Measurements from ENCODE around the gene GRIN2A.

The GRIN2A gene

DNA sequence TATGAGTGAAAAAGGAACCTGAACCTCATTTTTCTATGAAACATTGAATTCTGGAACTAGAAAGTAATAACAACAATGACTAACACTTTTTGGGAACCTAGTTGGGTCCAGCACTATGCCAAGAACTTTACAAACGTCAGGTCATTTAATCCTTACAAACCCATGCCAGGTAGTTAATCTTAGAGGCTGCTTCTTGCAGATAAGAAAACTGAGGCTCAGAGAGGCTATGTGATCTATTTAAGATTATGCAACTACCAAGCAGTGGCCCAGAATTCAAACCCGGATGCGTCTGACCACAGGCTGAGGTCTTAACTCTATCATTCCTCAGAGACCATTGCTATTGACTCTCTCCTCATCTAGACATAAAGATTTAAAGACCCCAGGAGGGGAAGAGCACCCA is 358.7 kb downstream of the GRIN2A start:
- Histone ChIP-seq H3K9me3 (ENCODE audit: control extremely low read depth in 1 of 5, control insufficient read depth in 4 of 5, insufficient read depth in 2 of 5, low read depth in 1 of 5, low read length in 4 of 5) (no peaks in the 10 kb centered on the region), H3K36me3 (ENCODE audit: control insufficient read depth in 4 of 4, insufficient read depth in 4 of 4, low read length in 3 of 4) (no peaks in the 10 kb centered on the region), H3K4me3 (ENCODE audit: control insufficient read depth in 1 of 7, extremely low read depth in 1 of 7, insufficient read depth in 4 of 7, low read depth in 2 of 7, low read length in 6 of 7) (no peak overlapping the region), H3K27me3 (replicated peaks in 2 of 5; ENCODE audit: control insufficient read depth in 4 of 5, insufficient read depth in 5 of 5, low read length in 4 of 5) (peaks cover 0 to 3% (median 0%) of the 10 kb centered on the region in 5 experiments), H3K4me1 (ENCODE audit: control extremely low read depth in 1 of 4, control insufficient read depth in 4 of 4, insufficient read depth in 4 of 4, low read length in 3 of 4) (no peaks in the 10 kb centered on the region), H3K27ac (ENCODE audit: insufficient read depth in 1 of 2, low read depth in 1 of 2, low read length in 2 of 2, poor library complexity in 1 of 2, severe bottlenecking in 2 of 2) (no peak overlapping the region)
- WGBS (ENCODE audit: insufficient coverage) = 80% methylated on average over 1 of the region's 3 CpGs
- ChIA-PET POLR2A (no interaction called here), CTCF (no interaction called here)
- no peak for DNase-seq

DNA sequence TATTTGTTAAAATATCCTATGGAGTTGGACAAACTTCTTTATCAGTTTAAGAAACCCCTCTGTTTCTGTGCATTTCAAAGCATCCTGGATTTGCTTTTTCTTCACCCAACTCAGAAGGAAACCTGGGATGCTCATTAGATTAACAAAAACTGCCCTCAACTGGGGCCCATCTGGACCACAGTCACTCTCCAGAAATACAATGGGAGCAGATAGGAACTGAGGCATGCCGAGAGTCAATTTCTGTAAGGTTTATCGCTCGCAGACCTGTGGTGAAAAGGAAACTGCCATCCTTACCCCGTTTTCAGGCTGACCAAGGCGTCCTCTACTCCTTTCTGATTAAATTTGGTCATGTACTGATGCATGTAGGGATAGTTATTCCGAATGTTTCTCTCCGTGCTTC is 360.3 kb downstream of the GRIN2A start:
- POLR2A ChIA-PET = no interaction called here
- CTCF ChIA-PET = no interaction called here

DNA sequence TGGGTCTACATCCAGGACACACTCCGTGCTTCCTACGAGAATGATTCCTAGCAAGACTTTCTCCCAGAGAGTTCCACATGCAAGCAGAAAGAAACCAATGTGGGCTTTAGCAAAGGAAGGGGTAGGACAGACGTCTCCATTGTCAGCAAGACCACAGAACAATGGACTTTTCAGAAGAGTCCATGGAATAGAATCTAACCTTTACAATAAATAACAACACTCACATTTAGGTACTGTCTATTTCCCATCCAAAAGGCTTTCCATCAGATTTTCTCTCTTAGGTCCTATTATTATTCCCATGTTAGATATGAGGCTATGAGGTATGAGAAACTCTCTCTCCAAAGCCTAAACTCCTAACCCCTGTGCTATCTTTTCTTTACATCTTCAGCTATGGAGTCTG is 360.9 kb downstream of the GRIN2A start:
- Histone ChIP-seq H3K4me1 (ENCODE audit: control extremely low read depth in 1 of 4, control insufficient read depth in 4 of 4, insufficient read depth in 4 of 4, low read length in 3 of 4) (no peaks in the 10 kb centered on the region), H3K4me3 (ENCODE audit: control insufficient read depth in 1 of 7, extremely low read depth in 1 of 7, insufficient read depth in 4 of 7, low read depth in 2 of 7, low read length in 6 of 7) (no peak overlapping the region), H3K9me3 (ENCODE audit: control extremely low read depth in 1 of 5, control insufficient read depth in 4 of 5, insufficient read depth in 2 of 5, low read depth in 1 of 5, low read length in 4 of 5) (no peaks in the 10 kb centered on the region), H3K27ac (ENCODE audit: insufficient read depth in 1 of 2, low read depth in 1 of 2, low read length in 2 of 2, poor library complexity in 1 of 2, severe bottlenecking in 2 of 2) (no peak overlapping the region), H3K27me3 (replicated peaks in 2 of 5; ENCODE audit: control insufficient read depth in 4 of 5, insufficient read depth in 5 of 5, low read length in 4 of 5) (peaks cover 0 to 1% (median 0%) of the 10 kb centered on the region in 5 experiments), H3K36me3 (ENCODE audit: control insufficient read depth in 4 of 4, insufficient read depth in 4 of 4, low read length in 3 of 4) (no peaks in the 10 kb centered on the region)
- ChIA-PET CTCF (no interaction called here), POLR2A (no interaction called here)
- DNase-seq = no peak
- WGBS (ENCODE audit: insufficient coverage) = no CpG with 5 or more reads among the region's 3 CpGs

More for the DNA sequence above, 360.3 kb downstream of the GRIN2A start:
- Histone ChIP-seq H3K4me3 (ENCODE audit: control insufficient read depth in 1 of 7, extremely low read depth in 1 of 7, insufficient read depth in 4 of 7, low read depth in 2 of 7, low read length in 6 of 7) (no peak overlapping the region), H3K9me3 (ENCODE audit: control extremely low read depth in 1 of 5, control insufficient read depth in 4 of 5, insufficient read depth in 2 of 5, low read depth in 1 of 5, low read length in 4 of 5) (no peaks in the 10 kb centered on the region), H3K4me1 (ENCODE audit: control extremely low read depth in 1 of 4, control insufficient read depth in 4 of 4, insufficient read depth in 4 of 4, low read length in 3 of 4) (no peaks in the 10 kb centered on the region), H3K36me3 (ENCODE audit: control insufficient read depth in 4 of 4, insufficient read depth in 4 of 4, low read length in 3 of 4) (no peaks in the 10 kb centered on the region), H3K27ac (ENCODE audit: insufficient read depth in 1 of 2, low read depth in 1 of 2, low read length in 2 of 2, poor library complexity in 1 of 2, severe bottlenecking in 2 of 2) (no peak overlapping the region), H3K27me3 (replicated peaks in 2 of 5; ENCODE audit: control insufficient read depth in 4 of 5, insufficient read depth in 5 of 5, low read length in 4 of 5) (peaks cover 0 to 1% (median 0%) of the 10 kb centered on the region in 5 experiments)
- 52% methylated on average over 5 of the region's 7 CpGs for WGBS (ENCODE audit: insufficient coverage)
- no peak for DNase-seq

DNA sequence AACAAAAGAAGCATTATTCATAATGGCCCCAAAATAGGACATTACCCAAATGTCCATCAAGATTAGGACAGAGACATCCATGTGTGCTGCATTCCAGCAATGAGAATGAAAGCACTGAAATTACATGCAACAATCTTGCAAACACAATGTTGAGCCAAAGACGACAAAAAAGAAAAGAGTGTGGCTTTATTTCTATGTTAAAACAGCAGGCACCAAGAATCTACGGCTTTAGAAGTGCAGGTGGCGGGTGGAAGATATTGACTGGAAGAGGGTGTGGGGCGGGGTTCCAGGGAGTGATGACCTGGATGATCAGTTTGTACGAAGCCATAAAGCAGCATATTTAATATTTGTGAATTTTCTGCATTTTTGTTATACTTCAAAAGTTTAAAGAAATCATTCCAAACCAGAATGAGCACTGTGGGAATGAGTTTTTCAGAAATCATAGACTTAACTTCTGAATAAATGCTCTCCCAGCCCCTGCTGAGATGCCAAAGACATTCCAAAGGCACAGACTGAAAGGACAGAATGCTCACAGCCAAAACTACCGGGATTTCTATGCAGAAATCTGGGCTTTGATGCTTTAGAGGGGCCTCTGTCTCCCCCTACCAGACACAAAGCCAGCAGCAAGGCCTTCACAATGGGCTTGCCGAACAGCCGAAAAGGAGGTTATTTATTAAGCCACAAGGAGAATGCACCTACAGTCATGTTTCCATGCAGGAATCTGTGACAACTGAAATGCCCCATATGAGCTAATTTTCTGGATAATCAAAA is 361.6 kb downstream of the GRIN2A start:
- 47% methylated on average over 7 of the region's 8 CpGs for WGBS (ENCODE audit: insufficient coverage)
- POLR2A ChIA-PET = no interaction called here
- H3K36me3 ChIP-seq (ENCODE audit: control insufficient read depth in 4 of 4, insufficient read depth in 4 of 4, low read length in 3 of 4) = no peaks in the 10 kb centered on the region

DNA sequence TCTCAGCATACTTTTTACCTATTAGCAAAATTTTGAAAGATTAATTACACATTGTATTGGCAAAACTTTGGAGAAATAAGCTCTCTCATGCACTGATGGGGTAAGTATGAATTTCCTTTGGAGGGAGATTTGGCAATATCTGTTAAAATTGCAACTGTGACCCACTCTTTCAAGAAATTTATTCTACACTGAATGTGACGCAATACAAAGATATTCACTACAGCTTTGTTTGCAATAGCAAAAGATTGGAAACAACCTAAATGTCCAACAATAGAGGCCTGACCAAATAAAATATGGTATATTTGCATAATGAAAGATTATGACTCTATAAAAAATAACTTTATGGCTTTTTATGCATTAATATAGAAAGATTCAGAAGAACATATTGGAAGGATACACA is 363.5 kb downstream of the GRIN2A start:
- Histone ChIP-seq H3K9me3 (ENCODE audit: control extremely low read depth in 1 of 5, control insufficient read depth in 4 of 5, insufficient read depth in 2 of 5, low read depth in 1 of 5, low read length in 4 of 5) (no peaks in the 10 kb centered on the region), H3K36me3 (ENCODE audit: control insufficient read depth in 4 of 4, insufficient read depth in 4 of 4, low read length in 3 of 4) (no peaks in the 10 kb centered on the region), H3K4me3 (ENCODE audit: control insufficient read depth in 1 of 7, extremely low read depth in 1 of 7, insufficient read depth in 4 of 7, low read depth in 2 of 7, low read length in 6 of 7) (no peak overlapping the region), H3K4me1 (ENCODE audit: control extremely low read depth in 1 of 4, control insufficient read depth in 4 of 4, insufficient read depth in 4 of 4, low read length in 3 of 4) (no peaks in the 10 kb centered on the region), H3K27ac (ENCODE audit: insufficient read depth in 1 of 2, low read depth in 1 of 2, low read length in 2 of 2, poor library complexity in 1 of 2, severe bottlenecking in 2 of 2) (no peak overlapping the region), H3K27me3 (replicated peaks in 2 of 5; ENCODE audit: control insufficient read depth in 4 of 5, insufficient read depth in 5 of 5, low read length in 4 of 5) (peaks cover 0 to 1% (median 0%) of the 10 kb centered on the region in 5 experiments)
- CTCF ChIA-PET = no interaction called here
- DNase-seq = no peak
- POLR2A ChIA-PET = no interaction called here
- no CpG with 5 or more reads among the region's 1 CpG for WGBS (ENCODE audit: insufficient coverage)

More for the DNA sequence above, 361.6 kb downstream of the GRIN2A start:
- H3K27ac ChIP-seq (ENCODE audit: insufficient read depth in 1 of 2, low read depth in 1 of 2, low read length in 2 of 2, poor library complexity in 1 of 2, severe bottlenecking in 2 of 2) = no peak overlapping the region
- H3K9me3 ChIP-seq (ENCODE audit: control extremely low read depth in 1 of 5, control insufficient read depth in 4 of 5, insufficient read depth in 2 of 5, low read depth in 1 of 5, low read length in 4 of 5) = no peaks in the 10 kb centered on the region
- CTCF ChIA-PET = no interaction called here
- H3K27me3 ChIP-seq (replicated peaks in 2 of 5; ENCODE audit: control insufficient read depth in 4 of 5, insufficient read depth in 5 of 5, low read length in 4 of 5) = peaks cover 0 to 1% (median 0%) of the 10 kb centered on the region in 5 experiments
- H3K4me3 ChIP-seq (ENCODE audit: control insufficient read depth in 1 of 7, extremely low read depth in 1 of 7, insufficient read depth in 4 of 7, low read depth in 2 of 7, low read length in 6 of 7) = no peak overlapping the region
- H3K4me1 ChIP-seq (ENCODE audit: control extremely low read depth in 1 of 4, control insufficient read depth in 4 of 4, insufficient read depth in 4 of 4, low read length in 3 of 4) = no peaks in the 10 kb centered on the region
- no peak for DNase-seq

DNA sequence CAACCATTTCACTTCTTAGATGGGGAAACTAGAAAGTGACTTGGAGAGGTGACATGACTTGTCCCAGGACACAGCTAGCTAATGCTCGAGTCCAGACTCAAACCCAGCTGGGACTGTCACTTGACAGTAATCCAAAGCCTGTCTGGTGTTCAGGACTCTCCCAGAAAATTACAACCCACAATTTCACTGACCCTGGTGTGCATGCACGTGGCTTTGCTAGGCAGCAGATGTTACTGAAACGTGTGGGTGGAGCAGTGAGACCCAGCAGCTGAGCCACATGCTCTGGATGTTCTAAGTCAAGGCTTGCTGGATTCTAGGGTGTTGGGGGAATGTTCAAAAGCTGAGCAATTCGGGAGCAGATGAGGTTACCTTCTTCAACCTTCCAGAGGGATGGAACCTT is 364.6 kb downstream of the GRIN2A start:
- Histone ChIP-seq H3K9me3 (ENCODE audit: control extremely low read depth in 1 of 5, control insufficient read depth in 4 of 5, insufficient read depth in 2 of 5, low read depth in 1 of 5, low read length in 4 of 5) (no peaks in the 10 kb centered on the region), H3K4me3 (ENCODE audit: control insufficient read depth in 1 of 7, extremely low read depth in 1 of 7, insufficient read depth in 4 of 7, low read depth in 2 of 7, low read length in 6 of 7) (no peak overlapping the region), H3K36me3 (ENCODE audit: control insufficient read depth in 4 of 4, insufficient read depth in 4 of 4, low read length in 3 of 4) (no peaks in the 10 kb centered on the region), H3K4me1 (ENCODE audit: control extremely low read depth in 1 of 4, control insufficient read depth in 4 of 4, insufficient read depth in 4 of 4, low read length in 3 of 4) (no peaks in the 10 kb centered on the region), H3K27me3 (replicated peaks in 2 of 5; ENCODE audit: control insufficient read depth in 4 of 5, insufficient read depth in 5 of 5, low read length in 4 of 5) (peaks cover 0 to 1% (median 0%) of the 10 kb centered on the region in 5 experiments), H3K27ac (ENCODE audit: insufficient read depth in 1 of 2, low read depth in 1 of 2, low read length in 2 of 2, poor library complexity in 1 of 2, severe bottlenecking in 2 of 2) (no peak overlapping the region)
- DNase-seq = no peak
- 96% methylated on average over 4 of the region's 4 CpGs for WGBS (ENCODE audit: insufficient coverage)
- ChIA-PET POLR2A (no interaction called here), CTCF (no interaction called here)

DNA sequence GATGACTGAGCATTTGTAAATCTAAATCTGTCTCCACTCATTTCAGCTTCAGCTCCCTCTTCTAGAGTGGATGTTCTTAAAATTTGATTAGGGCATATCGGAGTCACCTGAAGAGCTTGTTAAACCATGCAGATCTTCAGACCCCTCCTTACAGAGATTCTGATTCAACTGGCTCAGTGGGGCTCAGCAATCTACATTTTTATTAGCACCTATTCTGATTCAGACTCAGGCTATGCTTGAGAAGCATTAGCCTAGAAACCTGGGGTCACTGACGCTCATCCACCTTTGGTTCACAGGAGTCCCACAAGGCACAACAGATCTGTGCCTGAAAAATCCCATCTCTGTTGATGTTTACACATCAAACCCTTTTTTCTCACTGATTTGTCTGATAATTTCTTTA is 365.6 kb downstream of the GRIN2A start:
- POLR2A ChIA-PET = no interaction called here
- DNase-seq = no peak
- no peaks in the 10 kb centered on the region for H3K4me1 ChIP-seq (ENCODE audit: control extremely low read depth in 1 of 4, control insufficient read depth in 4 of 4, insufficient read depth in 4 of 4, low read length in 3 of 4)
- no peak overlapping the region for H3K27ac ChIP-seq (ENCODE audit: insufficient read depth in 1 of 2, low read depth in 1 of 2, low read length in 2 of 2, poor library complexity in 1 of 2, severe bottlenecking in 2 of 2)
- H3K36me3 ChIP-seq (ENCODE audit: control insufficient read depth in 4 of 4, insufficient read depth in 4 of 4, low read length in 3 of 4) = no peaks in the 10 kb centered on the region
- 83% methylated on average over 2 of the region's 2 CpGs for WGBS (ENCODE audit: insufficient coverage)
- H3K4me3 ChIP-seq (ENCODE audit: control insufficient read depth in 1 of 7, extremely low read depth in 1 of 7, insufficient read depth in 4 of 7, low read depth in 2 of 7, low read length in 6 of 7) = no peak overlapping the region
- H3K9me3 ChIP-seq (ENCODE audit: control extremely low read depth in 1 of 5, control insufficient read depth in 4 of 5, insufficient read depth in 2 of 5, low read depth in 1 of 5, low read length in 4 of 5) = no peaks in the 10 kb centered on the region
- H3K27me3 ChIP-seq (replicated peaks in 2 of 5; ENCODE audit: control insufficient read depth in 4 of 5, insufficient read depth in 5 of 5, low read length in 4 of 5) = peaks cover 0 to 1% (median 0%) of the 10 kb centered on the region in 5 experiments
- CTCF ChIA-PET = no interaction called here

Measured in common myeloid progenitor, CD34-positive (primary cell).